ENCODE measurements around the gene MAP2K3. TPM values are rescaled to one million over a fixed set of nuclear protein-coding genes. Genes with fewer than 3 reads are reported as not detected.
A peak's percentile ranks its signal among the peaks of the same experiment; 100 is the strongest.

The MAP2K3 gene
- total RNA-seq (14.2 and 18.4 TPM in 2 replicates), polyA plus RNA-seq (42.5 and 52.1 TPM in 2 replicates)

GRCh38 chr17:21284319-21285163, at the start of gene MAP2K3:
TSS of gene MAP2K3 (plus strand) at chr17:21284711. CDS start at chr17:21284921, 210 bp downstream.
- peak; percentile 99 to 100 for DNase-seq (ENCODE audit: low read depth in 1 of 2, low spot score in 1 of 2)
- no peaks in the 10 kb centered on the region for H3K27me3 ChIP-seq
- H3K9me3 ChIP-seq (ENCODE audit: low read depth): no peaks in the 10 kb centered on the region
- peaks cover 12% of the 10 kb centered on the region for H3K4me1 ChIP-seq (ENCODE audit: low read depth)
- H3K27ac ChIP-seq: peak within 1 kb of the TSS; percentile 52
- no peak for TF ChIP-seq CTCF (IDR thresholded peaks at IDR 0.05; ENCODE audit: low read depth, low read length)
- H3K4me3 ChIP-seq: peak within 1 kb of the TSS; percentile 85
- H3K36me3 ChIP-seq: no peaks in the 10 kb centered on the region

GRCh38 chr17:21235921-21236320, 48.6 kb upstream of the MAP2K3 start:
- Histone ChIP-seq H3K27ac (no peak overlapping the region), H3K36me3 (no peaks in the 10 kb centered on the region), H3K9me3 (ENCODE audit: low read depth) (no peaks in the 10 kb centered on the region), H3K4me3 (no peak overlapping the region), H3K27me3 (no peaks in the 10 kb centered on the region), H3K4me1 (ENCODE audit: low read depth) (peaks cover 16% of the 10 kb centered on the region)
- TF ChIP-seq CTCF (IDR thresholded peaks at IDR 0.05; ENCODE audit: low read depth, low read length): no peak
- no peak for DNase-seq (ENCODE audit: low read depth in 1 of 2, low spot score in 1 of 2)

GRCh38 chr17:21239680-21240368, 44.7 kb upstream of the MAP2K3 start:
- H3K27me3 ChIP-seq: no peaks in the 10 kb centered on the region
- H3K27ac ChIP-seq: peak overlapping the region; percentile 82
- peak; percentile 46 to 52 for DNase-seq (ENCODE audit: low read depth in 1 of 2, low spot score in 1 of 2)

GRCh38 chr17:21240369-21241055, 44.0 kb upstream of the MAP2K3 start:
- no peak for DNase-seq (ENCODE audit: low read depth in 1 of 2, low spot score in 1 of 2)
- peak overlapping the region; percentile 82 for H3K27ac ChIP-seq
- no peak overlapping the region for H3K4me3 ChIP-seq
- peaks cover 23% of the 10 kb centered on the region for H3K4me1 ChIP-seq (ENCODE audit: low read depth)
- no peaks in the 10 kb centered on the region for H3K36me3 ChIP-seq
- H3K9me3 ChIP-seq (ENCODE audit: low read depth): no peaks in the 10 kb centered on the region
- no peak for TF ChIP-seq CTCF (IDR thresholded peaks at IDR 0.05; ENCODE audit: low read depth, low read length)
- H3K27me3 ChIP-seq: no peaks in the 10 kb centered on the region

More at GRCh38 chr17:21239680-21240368, 44.7 kb upstream of the MAP2K3 start:
- no peak overlapping the region for H3K4me3 ChIP-seq
- peaks cover 23% of the 10 kb centered on the region for H3K4me1 ChIP-seq (ENCODE audit: low read depth)
- H3K9me3 ChIP-seq (ENCODE audit: low read depth): no peaks in the 10 kb centered on the region
- TF ChIP-seq CTCF (IDR thresholded peaks at IDR 0.05; ENCODE audit: low read depth, low read length): peak; percentile 48
- H3K36me3 ChIP-seq: no peaks in the 10 kb centered on the region

DNA sequence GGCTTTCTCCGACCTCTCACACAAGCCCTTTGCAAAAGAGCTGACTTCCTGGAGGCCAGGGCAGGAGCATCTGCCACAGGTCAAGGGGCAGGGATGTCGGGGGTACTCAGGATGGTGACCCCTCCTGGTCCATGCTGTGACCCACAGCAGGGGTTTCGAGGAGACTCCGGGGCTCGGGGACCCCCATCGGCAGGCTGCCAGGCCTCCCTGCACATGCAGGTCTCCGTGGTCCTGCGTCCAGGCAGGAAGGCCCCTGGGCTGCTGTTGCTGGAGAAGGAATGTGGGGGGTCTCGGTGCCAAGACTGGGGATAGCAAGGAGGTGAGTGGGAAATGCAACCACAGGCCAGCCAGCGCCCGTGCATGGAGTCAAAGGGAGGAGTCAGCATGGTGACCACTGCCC, 42.9 kb upstream of the MAP2K3 start:
- no peak for DNase-seq (ENCODE audit: low read depth in 1 of 2, low spot score in 1 of 2)
- no peak for TF ChIP-seq CTCF (IDR thresholded peaks at IDR 0.05; ENCODE audit: low read depth, low read length)
- H3K4me3 ChIP-seq: no peak overlapping the region
- no peaks in the 10 kb centered on the region for H3K27me3 ChIP-seq
- H3K27ac ChIP-seq: peak overlapping the region; percentile 82
- H3K9me3 ChIP-seq (ENCODE audit: low read depth): no peaks in the 10 kb centered on the region
- peaks cover 23% of the 10 kb centered on the region for H3K4me1 ChIP-seq (ENCODE audit: low read depth)
- H3K36me3 ChIP-seq: no peaks in the 10 kb centered on the region

Measured in cardiac muscle cell (in vitro differentiated cells and primary cell).